Measurements from ENCODE around the gene TNFRSF14.

The TNFRSF14 gene

DNA sequence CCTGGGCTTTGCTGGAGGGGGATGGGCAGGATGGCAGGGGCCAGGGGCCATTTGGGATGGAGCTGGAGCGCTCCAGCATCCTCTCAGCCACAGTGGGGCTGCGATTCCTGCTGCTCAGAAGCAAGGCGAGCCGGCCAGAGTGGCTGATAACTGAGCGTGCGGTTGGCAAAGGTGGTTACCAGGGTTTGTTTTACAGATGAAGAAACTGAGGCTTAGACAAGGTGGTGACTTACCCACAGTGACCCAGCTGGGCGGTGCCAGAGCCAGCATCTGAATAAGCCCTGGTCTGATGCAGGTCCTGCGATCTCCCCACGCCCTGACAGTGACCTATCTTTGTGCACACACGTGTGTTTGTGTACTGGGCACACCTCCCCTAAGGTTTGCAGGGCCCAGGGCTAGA is 24.5 kb downstream of the TNFRSF14 start:
- no peak for TF ChIP-seq TEAD4 (IDR thresholded peaks at IDR 0.05)
- TF ChIP-seq CEBPB (IDR thresholded peaks at IDR 0.05) = no peak
- no peak for TF ChIP-seq TAF1 (IDR thresholded peaks at IDR 0.05; ENCODE audit: low read depth)
- TF ChIP-seq, protein P1, sequence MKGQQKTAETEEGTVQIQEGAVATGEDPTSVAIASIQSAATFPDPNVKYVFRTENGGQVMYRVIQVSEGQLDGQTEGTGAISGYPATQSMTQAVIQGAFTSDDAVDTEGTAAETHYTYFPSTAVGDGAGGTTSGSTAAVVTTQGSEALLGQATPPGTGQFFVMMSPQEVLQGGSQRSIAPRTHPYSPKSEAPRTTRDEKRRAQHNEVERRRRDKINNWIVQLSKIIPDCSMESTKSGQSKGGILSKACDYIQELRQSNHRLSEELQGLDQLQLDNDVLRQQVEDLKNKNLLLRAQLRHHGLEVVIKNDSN (IDR thresholded peaks at IDR 0.05) = no peak
- TF ChIP-seq CREB1 (IDR thresholded peaks at IDR 0.05; ENCODE audit: low read depth) = no peak

DNA sequence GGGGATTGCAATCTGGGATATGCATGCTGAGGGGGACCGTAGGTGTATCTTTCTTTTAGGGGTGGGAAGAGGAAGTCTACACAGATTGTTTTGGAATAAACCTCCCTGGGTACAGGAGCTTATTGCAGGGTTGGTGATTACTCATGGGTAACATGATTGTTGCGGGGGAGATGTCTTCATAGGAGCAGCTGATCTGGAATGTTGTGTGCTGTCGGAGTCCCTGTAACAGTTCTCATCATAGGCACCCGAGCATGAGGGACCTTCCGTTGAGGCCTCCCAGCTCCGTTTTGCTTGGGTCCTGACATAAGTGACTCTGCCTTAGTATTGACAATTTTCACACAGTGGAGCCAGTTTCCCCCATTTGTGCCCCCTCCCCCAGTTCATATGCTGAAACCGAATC is 26.2 kb downstream of the TNFRSF14 start:
- TF ChIP-seq, protein P1 (IDR thresholded peaks at IDR 0.05) = no peak
- TF ChIP-seq CEBPB (IDR thresholded peaks at IDR 0.05) = no peak
- no peak for TF ChIP-seq ZBTB7A (IDR thresholded peaks at IDR 0.05; ENCODE audit: low read depth)

DNA sequence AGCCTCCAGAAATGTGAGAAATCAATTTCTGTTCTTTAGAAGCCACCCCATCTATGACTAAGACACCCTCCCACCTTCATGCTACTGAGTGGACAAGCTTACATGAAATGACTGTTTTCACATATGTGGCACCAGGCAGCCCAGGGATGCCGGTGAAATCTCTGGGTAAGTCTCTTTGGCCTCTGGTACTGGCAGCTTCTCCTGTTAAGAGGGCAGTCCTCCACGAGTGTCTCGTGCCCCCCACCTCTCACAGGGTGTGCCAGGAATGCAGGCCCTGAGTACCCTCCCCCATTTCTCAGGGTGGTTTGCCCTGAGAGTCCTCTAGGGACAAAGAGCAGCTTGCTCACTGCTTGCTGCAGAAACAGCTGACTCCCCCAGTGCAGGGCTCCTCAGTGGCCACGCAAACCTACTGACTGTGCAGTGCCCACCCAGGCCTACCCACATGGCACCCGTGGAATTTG is 27.2 kb downstream of the TNFRSF14 start:
- TF ChIP-seq TAF1 (IDR thresholded peaks at IDR 0.05; ENCODE audit: low read depth) = no peak
- no peak for TF ChIP-seq EGR1 (IDR thresholded peaks at IDR 0.05)
- TF ChIP-seq NFIC (IDR thresholded peaks at IDR 0.05) = no peak
- no peak for TF ChIP-seq ZBTB7A (IDR thresholded peaks at IDR 0.05; ENCODE audit: low read depth)
- TF ChIP-seq YY1 (IDR thresholded peaks at IDR 0.05; ENCODE audit: low read depth) = no peak
- no peak for TF ChIP-seq TCF12 (IDR thresholded peaks at IDR 0.05; ENCODE audit: low read depth)
- no peak for TF ChIP-seq RAD21 (IDR thresholded peaks at IDR 0.05; ENCODE audit: low read depth)
- TF ChIP-seq, protein P2, sequence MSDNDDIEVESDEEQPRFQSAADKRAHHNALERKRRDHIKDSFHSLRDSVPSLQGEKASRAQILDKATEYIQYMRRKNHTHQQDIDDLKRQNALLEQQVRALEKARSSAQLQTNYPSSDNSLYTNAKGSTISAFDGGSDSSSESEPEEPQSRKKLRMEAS (IDR thresholded peaks at IDR 0.05) = no peak
- no peak for TF ChIP-seq TEAD4 (IDR thresholded peaks at IDR 0.05)
- no peak for TF ChIP-seq CEBPB (IDR thresholded peaks at IDR 0.05)
- TF ChIP-seq, protein P3, sequence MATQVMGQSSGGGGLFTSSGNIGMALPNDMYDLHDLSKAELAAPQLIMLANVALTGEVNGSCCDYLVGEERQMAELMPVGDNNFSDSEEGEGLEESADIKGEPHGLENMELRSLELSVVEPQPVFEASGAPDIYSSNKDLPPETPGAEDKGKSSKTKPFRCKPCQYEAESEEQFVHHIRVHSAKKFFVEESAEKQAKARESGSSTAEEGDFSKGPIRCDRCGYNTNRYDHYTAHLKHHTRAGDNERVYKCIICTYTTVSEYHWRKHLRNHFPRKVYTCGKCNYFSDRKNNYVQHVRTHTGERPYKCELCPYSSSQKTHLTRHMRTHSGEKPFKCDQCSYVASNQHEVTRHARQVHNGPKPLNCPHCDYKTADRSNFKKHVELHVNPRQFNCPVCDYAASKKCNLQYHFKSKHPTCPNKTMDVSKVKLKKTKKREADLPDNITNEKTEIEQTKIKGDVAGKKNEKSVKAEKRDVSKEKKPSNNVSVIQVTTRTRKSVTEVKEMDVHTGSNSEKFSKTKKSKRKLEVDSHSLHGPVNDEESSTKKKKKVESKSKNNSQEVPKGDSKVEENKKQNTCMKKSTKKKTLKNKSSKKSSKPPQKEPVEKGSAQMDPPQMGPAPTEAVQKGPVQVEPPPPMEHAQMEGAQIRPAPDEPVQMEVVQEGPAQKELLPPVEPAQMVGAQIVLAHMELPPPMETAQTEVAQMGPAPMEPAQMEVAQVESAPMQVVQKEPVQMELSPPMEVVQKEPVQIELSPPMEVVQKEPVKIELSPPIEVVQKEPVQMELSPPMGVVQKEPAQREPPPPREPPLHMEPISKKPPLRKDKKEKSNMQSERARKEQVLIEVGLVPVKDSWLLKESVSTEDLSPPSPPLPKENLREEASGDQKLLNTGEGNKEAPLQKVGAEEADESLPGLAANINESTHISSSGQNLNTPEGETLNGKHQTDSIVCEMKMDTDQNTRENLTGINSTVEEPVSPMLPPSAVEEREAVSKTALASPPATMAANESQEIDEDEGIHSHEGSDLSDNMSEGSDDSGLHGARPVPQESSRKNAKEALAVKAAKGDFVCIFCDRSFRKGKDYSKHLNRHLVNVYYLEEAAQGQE (IDR thresholded peaks at IDR 0.05; ENCODE audit: low read depth) = no peak
- TF ChIP-seq, protein P1 (IDR thresholded peaks at IDR 0.05) = no peak
- TF ChIP-seq CREB1 (IDR thresholded peaks at IDR 0.05; ENCODE audit: low read depth) = no peak

DNA sequence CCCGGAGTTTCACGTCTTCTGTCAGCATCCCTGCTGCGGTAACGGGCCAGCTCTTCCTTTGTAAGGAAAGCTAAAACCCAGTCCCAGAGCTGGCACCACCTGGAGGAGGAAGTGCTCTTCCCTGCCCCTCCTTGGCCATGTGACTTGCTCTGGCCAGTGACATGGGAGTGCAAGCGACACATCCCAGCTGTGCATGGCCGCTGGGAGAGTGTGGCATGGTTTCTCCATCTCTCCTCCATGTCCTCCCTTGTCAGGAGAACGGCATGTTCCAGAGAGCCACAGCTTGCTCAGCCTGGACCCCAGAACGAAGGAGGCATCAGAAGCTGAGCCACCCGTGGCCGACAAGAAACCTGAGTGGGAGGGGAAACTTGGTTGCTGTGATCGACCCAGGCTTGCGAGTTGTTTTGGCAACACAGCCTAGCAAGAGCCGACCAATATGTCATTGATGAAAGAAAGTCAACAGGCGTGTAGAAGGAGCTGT is 27.7 kb downstream of the TNFRSF14 start:
- TF ChIP-seq, protein P1 (IDR thresholded peaks at IDR 0.05) = peak; percentile 90
- TF ChIP-seq, protein P3 (IDR thresholded peaks at IDR 0.05; ENCODE audit: low read depth) = no peak

DNA sequence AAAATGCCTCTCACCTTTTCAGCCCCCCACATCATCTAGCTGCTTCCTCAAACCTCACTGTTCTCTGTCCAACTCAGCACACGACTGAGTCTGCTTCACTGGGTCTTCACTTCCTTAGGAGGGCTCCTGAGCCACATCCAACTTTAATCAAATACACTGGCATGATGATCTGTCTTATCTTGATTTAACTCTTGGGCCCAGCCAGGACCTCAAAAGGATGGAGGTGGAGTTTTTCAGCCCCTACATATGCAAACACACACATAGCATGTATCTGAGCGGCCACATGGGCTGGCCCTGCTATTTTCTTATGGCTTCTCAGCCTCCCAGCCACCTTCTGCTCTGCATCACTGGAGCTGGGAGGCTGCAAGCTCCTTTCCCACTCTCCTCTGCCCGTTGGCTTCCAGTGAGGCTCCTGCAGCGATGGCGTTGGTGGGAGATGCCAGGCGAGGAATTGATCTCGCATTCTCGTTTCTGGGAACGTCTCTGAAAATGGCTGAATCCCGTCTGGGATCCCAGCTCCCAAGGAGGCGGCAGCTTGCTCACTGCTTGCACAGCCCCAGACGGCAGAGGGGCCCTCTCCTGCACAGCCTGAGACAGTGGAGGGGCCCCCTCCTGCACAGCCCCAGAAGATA is 28.6 kb downstream of the TNFRSF14 start:
- TF ChIP-seq YY1 (IDR thresholded peaks at IDR 0.05; ENCODE audit: low read depth) (no peak), FOXM1 (IDR thresholded peaks at IDR 0.05; ENCODE audit: borderline replicate concordance, low read depth) (no peak), EP300 (IDR thresholded peaks at IDR 0.05; ENCODE audit: borderline replicate concordance) (no peak), EGR1 (IDR thresholded peaks at IDR 0.05) (no peak)
- TF ChIP-seq, protein P2 (IDR thresholded peaks at IDR 0.05) = no peak

DNA sequence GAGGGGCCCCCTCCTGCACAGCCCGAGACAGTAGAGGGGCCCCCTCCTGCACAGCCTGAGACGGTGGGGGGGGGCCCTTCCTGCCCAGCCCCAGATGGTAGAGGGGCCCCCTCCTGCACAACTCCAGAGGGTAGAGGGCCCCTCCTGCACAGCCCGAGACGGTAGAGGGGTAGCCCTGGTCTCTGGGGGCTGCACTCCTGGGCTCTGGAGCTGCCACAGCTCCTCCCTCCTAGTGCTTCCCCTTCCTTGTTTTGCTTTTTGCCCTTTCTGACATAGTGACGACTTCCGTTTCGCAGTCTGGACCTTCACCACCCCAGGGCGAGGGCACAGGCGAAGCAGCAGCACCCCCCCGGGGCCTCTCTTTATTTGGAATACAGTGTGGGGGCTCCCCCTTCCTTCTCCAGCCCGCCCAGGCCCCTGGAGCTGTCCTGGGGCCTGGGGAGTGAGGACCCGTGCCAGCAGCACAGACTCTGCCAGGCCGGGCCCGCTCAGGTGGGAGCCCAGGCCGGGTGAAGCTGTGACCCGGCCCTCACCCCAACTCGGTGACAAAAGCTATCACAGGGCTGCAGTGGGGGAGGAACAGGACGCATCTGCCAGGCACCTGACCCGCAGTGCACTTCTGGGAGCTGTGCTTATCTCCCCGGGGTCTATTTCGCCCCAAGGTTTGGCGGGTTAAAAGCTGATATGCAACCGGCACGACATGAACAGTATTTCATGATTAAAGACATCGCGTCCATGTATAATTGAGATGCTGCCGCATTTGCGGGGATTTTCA is 29.3 kb downstream of the TNFRSF14 start:
- TF ChIP-seq FOXM1 (IDR thresholded peaks at IDR 0.05; ENCODE audit: borderline replicate concordance, low read depth) (no peak), ZBTB7A (IDR thresholded peaks at IDR 0.05; ENCODE audit: low read depth) (no peak), EGR1 (IDR thresholded peaks at IDR 0.05) (no peak), RAD21 (IDR thresholded peaks at IDR 0.05; ENCODE audit: low read depth) (no peak)
- TF ChIP-seq, protein P2 (IDR thresholded peaks at IDR 0.05) = no peak
- TF ChIP-seq, protein P3 (IDR thresholded peaks at IDR 0.05; ENCODE audit: low read depth) = no peak
